ENCODE results near the gene ENG.

ENG gene

GRCh38 chr9:127791085-127791484 is 63.4 kb downstream of the ENG start:
- no peak overlapping the region for H3K4me3 ChIP-seq (ENCODE audit: low read depth, low read length)
- CTCF ChIA-PET: no interaction called here
- no peak overlapping the region for H3K27ac ChIP-seq (ENCODE audit: extremely low read depth, low read depth, low read length)

GRCh38 chr9:127790094-127790855 is 64.2 kb downstream of the ENG start:
- no peaks in the 10 kb centered on the region for H3K4me1 ChIP-seq (ENCODE audit: control insufficient read depth, insufficient read depth, low read length)
- H3K27ac ChIP-seq (ENCODE audit: extremely low read depth, low read depth, low read length): no peak overlapping the region
- H3K36me3 ChIP-seq (ENCODE audit: control insufficient read depth in 2 of 2, insufficient read depth in 1 of 2, low read length in 2 of 2): peaks cover 16 to 67% of the 10 kb centered on the region in 2 experiments
- POLR2A ChIA-PET: no interaction called here
- CTCF ChIA-PET: interaction anchor here (0.7 to 6.2 kb wide), 3 partner anchors 12 to 80 kb away, joined by 3 to 44 read pairs (median 4); partner anchors contain the start of gene SH2D3C
- no peak for TF ChIP-seq ZNF791 (tag by site-specific recombination; IDR thresholded peaks at IDR 0.05)
- no peak for TF ChIP-seq KLF10 (tag by site-specific recombination; IDR thresholded peaks at IDR 0.05)
- TF ChIP-seq BCL11A (tag by site-specific recombination; IDR thresholded peaks at IDR 0.05; ENCODE audit: low read depth): no peak
- no peak for TF ChIP-seq ZNF26 (tag by site-specific recombination; IDR thresholded peaks at IDR 0.05)
- TF ChIP-seq ZBTB26 (tag by site-specific recombination; optimal IDR thresholded peaks at IDR 0.05): no peak
- no peak for TF ChIP-seq ZNF302 (tag by site-specific recombination; IDR thresholded peaks at IDR 0.05; ENCODE audit: low read depth)
- TF ChIP-seq ZNF324 (tag by site-specific recombination; IDR thresholded peaks at IDR 0.05): no peak
- no peak for TF ChIP-seq ZNF248 (tag by site-specific recombination; IDR thresholded peaks at IDR 0.05)
- no peak for TF ChIP-seq ZNF266 (tag by site-specific recombination; IDR thresholded peaks at IDR 0.05; ENCODE audit: low read depth)
- no peak for TF ChIP-seq ZNF223 (tag by site-specific recombination; IDR thresholded peaks at IDR 0.05)
- TF ChIP-seq ZNF645 (tag by site-specific recombination; IDR thresholded peaks at IDR 0.05): no peak
- no peak for TF ChIP-seq ZNF510 (tag by site-specific recombination; IDR thresholded peaks at IDR 0.05; ENCODE audit: insufficient replicate concordance)
- TF ChIP-seq ZSCAN30 (tag by site-specific recombination; IDR thresholded peaks at IDR 0.05): no peak
- TF ChIP-seq ZNF560 (tag by site-specific recombination; IDR thresholded peaks at IDR 0.05; ENCODE audit: borderline replicate concordance): no peak
- no peak for TF ChIP-seq ZNF544 (tag by site-specific recombination; IDR thresholded peaks at IDR 0.05)
- no peak for TF ChIP-seq ZBTB6 (tag by site-specific recombination; IDR thresholded peaks at IDR 0.05)
- no peak for TF ChIP-seq PATZ1 (tag by site-specific recombination; IDR thresholded peaks at IDR 0.05)
- H3K4me3 ChIP-seq (ENCODE audit: low read depth, low read length): no peak overlapping the region
- no peaks in the 10 kb centered on the region for H3K9me3 ChIP-seq (ENCODE audit: control insufficient read depth, insufficient read depth, low read depth, low read length)

More at GRCh38 chr9:127791085-127791484, 63.4 kb downstream of the ENG start:
- TF ChIP-seq ZNF221 (tag by site-specific recombination; IDR thresholded peaks at IDR 0.05; ENCODE audit: borderline replicate concordance): no peak
- no peak for TF ChIP-seq ZNF600 (tag by site-specific recombination; IDR thresholded peaks at IDR 0.05)
- no peak for TF ChIP-seq GLIS2 (tag by site-specific recombination; IDR thresholded peaks at IDR 0.05)
- no peak for TF ChIP-seq SCRT1 (tag by site-specific recombination; IDR thresholded peaks at IDR 0.05; ENCODE audit: borderline replicate concordance)
- Histone ChIP-seq H3K36me3 (ENCODE audit: control insufficient read depth in 2 of 2, insufficient read depth in 1 of 2, low read length in 2 of 2) (peaks cover 16 to 67% of the 10 kb centered on the region in 2 experiments), H3K9me3 (ENCODE audit: control insufficient read depth, insufficient read depth, low read depth, low read length) (no peaks in the 10 kb centered on the region), H3K4me1 (ENCODE audit: control insufficient read depth, insufficient read depth, low read length) (no peaks in the 10 kb centered on the region)
- POLR2A ChIA-PET: interaction anchor here (3.0 kb wide), 1 partner anchor 11 kb away, joined by 28 read pairs; the partner anchor contains the start of gene FPGS

All from HEK293 (cell line).